ENCODE data around the gene SNAI3. TPM values are rescaled to one million over a fixed set of nuclear protein-coding genes. Genes with fewer than 3 reads are reported as not detected.
A peak's percentile ranks its signal among the peaks of the same experiment; 100 is the strongest.

The SNAI3 gene
- total and polyA plus RNA-seq, 12 donors = 0.21 to 8.6 (median 1.3) TPM

- DNase-seq = no peak
- WGBS, 2 donors = 89 to 93% methylated on average over 13 of the region's 13 CpGs
These were observed 33.2 kb downstream of the SNAI3 start for GRCh38 chr16:88653101-88653500.

GRCh38 chr16:88652762-88653063 is 33.6 kb downstream of the SNAI3 start:
- Histone ChIP-seq H3K4me3 (no peak overlapping the region), H3K27me3 (no peaks in the 10 kb centered on the region), H3K9me3 (no peaks in the 10 kb centered on the region), H3K27ac (no peak overlapping the region), H3K4me1 (peaks cover 10 to 46% (median 24%) of the 10 kb centered on the region in 9 donors), H3K36me3 (peaks cover 0 to 55% (median 14%) of the 10 kb centered on the region in 9 donors)
- 92 to 95% methylated on average over 8 of the region's 8 CpGs for WGBS, 2 donors
- intact Hi-C loops (cut with DNase I) = no loop called here
- DNase-seq = no peak
- TF ChIP-seq CTCF (IDR thresholded peaks at IDR 0.05) = no peak
- ATAC-seq = no peak

More at GRCh38 chr16:88653101-88653500, 33.2 kb downstream of the SNAI3 start:
- H3K4me1 ChIP-seq = peaks cover 10 to 42% (median 24%) of the 10 kb centered on the region in 9 donors
- intact Hi-C loops (cut with DNase I) = no loop called here
- no peak overlapping the region for H3K27ac ChIP-seq
- no peaks in the 10 kb centered on the region for H3K27me3 ChIP-seq
- H3K4me3 ChIP-seq = no peak overlapping the region
- peaks cover 0 to 54% (median 14%) of the 10 kb centered on the region in 9 donors for H3K36me3 ChIP-seq
- no peaks in the 10 kb centered on the region for H3K9me3 ChIP-seq
- ATAC-seq = no peak
- TF ChIP-seq CTCF (IDR thresholded peaks at IDR 0.05) = no peak

GRCh38 chr16:88651989-88652761 is 34.1 kb downstream of the SNAI3 start:
- ATAC-seq = no peak
- H3K36me3 ChIP-seq = peaks cover 0 to 57% (median 14%) of the 10 kb centered on the region in 9 donors

More at GRCh38 chr16:88651989-88652761, 34.1 kb downstream of the SNAI3 start:
- Histone ChIP-seq H3K4me1 (peaks cover 10 to 51% (median 24%) of the 10 kb centered on the region in 9 donors), H3K9me3 (no peaks in the 10 kb centered on the region), H3K27me3 (no peaks in the 10 kb centered on the region), H3K27ac (peak overlapping the region; percentile 48 to 98 (median 76)), H3K4me3 (no peak overlapping the region)
- 87 to 92% methylated on average over 29 of the region's 29 CpGs for WGBS, 2 donors
- peak in 1 of 2 donors; percentile 18 for DNase-seq
- intact Hi-C loops (cut with DNase I) = no loop called here
- TF ChIP-seq CTCF (IDR thresholded peaks at IDR 0.05) = no peak
